Measurements from ENCODE around the gene ZNRF3.
"Not testable (repeated sequence)": the region's sequence is repeated elsewhere in the genome, so short reads cannot be mapped to it uniquely, and the experiment has no call there.

Gene ZNRF3

GRCh38 chr22:29016067-29016938 lies 132.9 kb downstream of the ZNRF3 start:
- DNase-seq: no peak

- DNase-seq: no peak
Measured at GRCh38 chr22:29018293-29019189, 135.2 kb downstream of the ZNRF3 start.

DNA sequence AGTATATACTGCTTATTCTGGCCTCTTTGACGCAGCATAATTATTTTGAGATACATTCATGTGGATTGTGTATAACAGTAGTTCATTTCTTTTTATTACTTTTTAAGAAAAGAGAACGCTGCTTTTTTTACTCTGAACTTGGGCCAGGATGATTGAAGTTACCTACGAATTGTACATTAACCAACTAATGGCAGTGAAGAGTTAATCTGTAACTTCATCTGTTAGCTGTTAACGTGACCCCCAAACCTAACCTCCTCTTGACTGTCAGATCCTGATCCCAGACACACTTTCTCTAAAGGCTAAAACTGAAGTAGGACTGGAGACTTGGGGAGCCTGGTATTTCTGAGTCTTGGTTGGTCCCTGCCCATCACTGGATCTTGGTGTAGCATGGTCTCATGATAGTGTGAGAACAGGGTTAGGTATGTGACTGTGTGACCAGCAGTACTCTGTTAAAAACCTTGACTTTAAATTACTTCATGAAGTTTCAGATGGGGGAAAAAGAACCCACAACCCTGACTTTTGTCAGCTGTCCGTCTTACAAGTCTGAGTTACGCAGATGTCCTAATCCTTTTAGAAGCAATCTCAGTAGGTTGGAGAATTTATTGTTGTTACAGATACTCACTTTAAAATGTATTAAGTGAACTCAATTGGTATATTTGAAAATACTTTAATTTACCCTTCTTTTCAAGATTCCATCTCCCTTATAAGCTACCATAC lies 138.9 kb downstream of the ZNRF3 start:
- DNase-seq: no peak

DNA sequence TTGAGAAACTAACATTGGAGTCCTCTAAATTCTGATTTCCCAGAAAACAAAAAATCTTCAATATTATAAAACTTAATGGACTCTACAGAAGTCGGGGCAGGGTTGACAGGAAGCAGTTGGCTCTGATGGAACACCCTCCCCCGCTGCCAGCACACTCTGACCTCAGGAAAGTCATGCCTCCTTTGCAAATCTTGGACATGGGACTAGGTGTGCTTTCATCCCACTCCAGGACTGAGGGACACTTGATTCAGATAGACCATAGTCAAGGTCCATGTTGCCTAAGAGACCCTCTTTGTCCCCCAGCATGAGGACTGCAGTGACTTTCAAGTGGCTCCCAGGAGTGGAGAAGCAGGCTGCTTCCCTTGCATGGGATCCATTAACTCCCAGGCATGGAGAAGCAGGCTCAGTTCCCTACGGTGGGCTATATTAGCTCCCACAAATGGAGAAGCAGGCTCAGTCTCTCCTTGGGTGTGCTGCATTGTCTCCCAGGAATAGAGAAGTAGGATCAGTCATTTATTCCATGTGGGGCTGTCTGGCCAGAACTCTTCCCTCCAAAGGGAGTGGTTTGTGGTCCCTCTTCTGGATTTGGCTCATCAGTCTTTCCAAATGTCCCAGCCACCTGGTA lies 139.9 kb downstream of the ZNRF3 start:
- no peak for DNase-seq

- no peak for DNase-seq
Measured at GRCh38 chr22:29026579-29026978, 143.2 kb downstream of the ZNRF3 start.

DNA sequence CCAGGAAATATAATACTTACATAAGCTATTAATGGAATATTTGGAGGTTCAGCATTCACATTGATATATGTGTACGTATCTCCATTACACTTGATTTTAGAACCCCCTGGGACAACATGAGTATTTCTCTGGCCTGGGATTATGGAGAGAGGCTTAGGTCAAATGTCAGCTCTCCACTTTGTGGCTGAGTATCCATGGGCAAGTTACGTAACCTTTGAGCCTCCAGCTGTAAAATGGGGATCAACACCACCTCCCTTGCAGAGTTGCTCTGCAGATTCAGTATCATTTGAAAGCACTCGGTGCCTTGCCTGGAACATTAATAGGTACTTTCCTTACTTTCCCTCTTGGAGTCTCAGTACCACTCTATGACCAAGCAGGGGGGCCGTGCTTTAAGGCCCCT lies 145.1 kb downstream of the ZNRF3 start:
- no peak for DNase-seq

- DNase-seq: no peak
Measured at GRCh38 chr22:29029202-29030000, 146.0 kb downstream of the ZNRF3 start.

- DNase-seq: peak; percentile 20
Measured at GRCh38 chr22:29030016-29030617, 146.7 kb downstream of the ZNRF3 start.

DNA sequence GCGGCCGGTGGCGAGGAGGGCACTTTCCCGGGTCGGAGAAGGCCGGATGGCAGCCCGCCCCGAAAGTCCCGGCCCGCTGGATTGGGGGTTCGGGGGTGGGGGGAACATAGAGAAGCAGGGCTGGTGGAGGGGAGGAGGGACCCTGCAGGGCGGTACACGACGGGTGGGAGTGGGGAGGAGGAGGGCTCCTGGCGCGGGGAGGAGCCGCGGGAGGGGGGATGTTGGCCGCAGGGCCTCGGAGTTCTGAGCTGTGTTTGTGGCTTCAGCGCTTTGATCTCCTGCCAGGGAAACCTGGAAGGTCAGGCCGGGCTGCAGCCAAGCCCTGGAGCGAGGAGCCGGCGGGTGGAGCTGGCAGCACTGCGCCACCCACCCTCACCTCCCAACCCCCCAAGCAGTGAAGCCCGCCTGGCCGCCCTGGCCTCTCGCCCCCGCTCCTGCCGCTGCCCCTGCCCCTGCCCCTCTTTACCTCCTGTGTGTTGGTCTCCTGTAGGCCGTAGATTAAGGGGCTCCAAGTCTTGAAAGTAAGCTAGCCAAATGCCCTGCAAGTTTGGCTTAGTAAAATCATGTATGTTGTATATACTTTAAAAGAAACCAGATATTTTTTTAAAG lies 147.3 kb downstream of the ZNRF3 start:
- peak; percentile 71 for DNase-seq

DNA sequence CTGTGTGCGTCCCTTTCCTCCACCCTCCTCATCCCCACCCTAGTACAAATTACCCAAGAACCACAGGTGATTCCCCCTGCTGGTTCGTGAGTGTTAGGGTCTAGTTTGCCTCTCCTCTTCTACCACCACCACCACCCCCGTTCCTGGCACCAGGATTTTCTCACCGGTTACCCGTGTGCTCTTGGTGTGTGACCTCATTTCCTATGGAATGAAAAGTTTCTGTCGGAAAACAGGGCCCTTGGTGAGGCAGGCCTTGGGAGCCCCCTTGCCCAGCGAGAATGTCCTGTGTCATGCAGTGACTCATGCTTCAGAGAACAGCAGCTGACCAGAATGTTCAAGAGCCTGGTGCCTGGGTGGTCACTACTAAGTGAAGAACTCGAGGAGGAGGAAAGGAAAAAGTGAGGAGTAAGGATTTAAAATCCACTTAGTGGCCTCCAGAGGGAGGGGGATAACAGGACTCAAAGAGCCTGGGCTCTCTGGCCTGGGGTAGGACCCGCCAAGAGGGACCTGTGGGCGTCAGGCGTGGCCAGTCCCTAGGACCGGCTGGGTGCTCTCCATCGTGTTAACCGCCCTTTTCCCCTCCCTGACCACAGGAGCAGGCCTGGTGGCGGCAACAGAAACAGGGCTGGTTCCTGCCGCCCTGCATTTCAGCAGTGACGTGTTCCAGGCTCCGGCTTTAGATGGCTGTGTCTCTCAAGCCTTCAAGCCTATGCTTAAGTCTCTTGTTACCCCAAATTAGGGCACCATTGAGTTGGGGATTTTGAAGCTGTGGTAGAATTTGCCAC lies 148.0 kb downstream of the ZNRF3 start:
- peak; percentile 72 for DNase-seq

GRCh38 chr22:29032014-29032475 lies 148.7 kb downstream of the ZNRF3 start:
- DNase-seq: no peak

DNA sequence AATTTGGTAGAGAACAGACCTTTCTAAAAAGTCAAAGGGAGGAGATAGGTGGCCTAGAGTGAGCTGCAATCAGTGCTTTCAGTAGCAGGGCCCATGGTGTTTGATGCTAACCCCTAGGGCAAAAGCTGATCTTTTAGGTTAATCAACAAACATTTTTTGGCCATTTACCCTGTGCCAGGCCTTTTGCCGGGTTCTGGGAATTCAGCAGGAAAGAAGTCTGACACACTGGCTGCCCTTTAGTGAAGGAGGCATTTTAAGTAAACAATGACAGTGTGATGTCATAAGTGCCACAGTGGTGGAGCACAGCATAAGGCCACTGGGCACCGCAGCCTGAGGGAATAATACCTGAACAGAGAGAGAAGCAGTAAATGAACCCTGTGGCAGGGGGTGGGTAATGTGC lies 149.2 kb downstream of the ZNRF3 start:
- no peak for DNase-seq

DNA sequence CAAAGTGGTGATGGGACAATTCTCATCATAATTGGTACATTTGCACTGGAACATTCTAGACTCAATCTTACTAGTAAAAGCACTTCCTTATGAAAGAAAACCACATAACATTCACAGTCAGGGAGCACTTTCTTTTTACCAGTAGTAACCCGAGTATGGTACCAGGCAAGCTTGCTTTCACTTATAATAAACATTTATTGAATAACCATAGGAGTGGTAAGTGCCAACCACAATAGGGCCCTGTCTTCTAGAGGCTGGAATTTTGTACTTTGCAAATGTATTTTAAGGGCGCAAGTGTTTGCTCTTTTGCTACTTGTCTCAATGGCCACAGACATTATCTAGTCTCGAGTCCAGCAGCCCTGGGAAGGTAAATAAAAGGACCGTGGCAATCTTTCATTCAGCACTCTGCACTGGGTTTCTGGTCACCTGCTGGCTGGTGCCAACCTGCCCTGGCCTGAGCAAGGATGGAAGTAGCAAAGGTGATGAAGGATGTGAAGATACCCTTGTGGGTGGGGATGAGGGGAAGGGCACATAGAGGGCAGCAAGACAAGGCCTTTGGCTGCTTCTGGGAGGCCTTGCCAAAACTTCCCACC lies 154.1 kb downstream of the ZNRF3 start:
- DNase-seq: no peak

- no peak for DNase-seq
Measured at GRCh38 chr22:29039148-29039547, 155.8 kb downstream of the ZNRF3 start.

DNA sequence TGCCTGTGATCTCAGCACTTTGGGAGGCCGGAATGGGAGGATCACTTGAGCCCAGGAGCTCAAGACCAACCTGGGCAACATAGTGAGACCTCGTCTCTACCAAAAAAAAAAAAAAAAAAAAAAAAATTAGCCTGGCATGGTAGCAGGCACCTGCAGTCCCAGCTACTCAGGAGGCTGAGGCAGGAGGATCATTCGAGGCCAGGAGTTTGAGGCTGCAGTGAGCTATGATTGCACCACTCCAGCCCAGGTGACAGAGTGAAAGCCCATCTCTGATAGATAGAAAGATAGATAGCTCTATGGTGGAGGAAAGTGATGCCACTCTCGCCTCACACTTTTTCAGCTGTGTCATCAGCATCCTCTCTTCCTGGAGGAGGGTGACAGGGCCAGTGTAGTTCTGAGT lies 156.3 kb downstream of the ZNRF3 start:
- not testable (repeated sequence) for DNase-seq

DNA sequence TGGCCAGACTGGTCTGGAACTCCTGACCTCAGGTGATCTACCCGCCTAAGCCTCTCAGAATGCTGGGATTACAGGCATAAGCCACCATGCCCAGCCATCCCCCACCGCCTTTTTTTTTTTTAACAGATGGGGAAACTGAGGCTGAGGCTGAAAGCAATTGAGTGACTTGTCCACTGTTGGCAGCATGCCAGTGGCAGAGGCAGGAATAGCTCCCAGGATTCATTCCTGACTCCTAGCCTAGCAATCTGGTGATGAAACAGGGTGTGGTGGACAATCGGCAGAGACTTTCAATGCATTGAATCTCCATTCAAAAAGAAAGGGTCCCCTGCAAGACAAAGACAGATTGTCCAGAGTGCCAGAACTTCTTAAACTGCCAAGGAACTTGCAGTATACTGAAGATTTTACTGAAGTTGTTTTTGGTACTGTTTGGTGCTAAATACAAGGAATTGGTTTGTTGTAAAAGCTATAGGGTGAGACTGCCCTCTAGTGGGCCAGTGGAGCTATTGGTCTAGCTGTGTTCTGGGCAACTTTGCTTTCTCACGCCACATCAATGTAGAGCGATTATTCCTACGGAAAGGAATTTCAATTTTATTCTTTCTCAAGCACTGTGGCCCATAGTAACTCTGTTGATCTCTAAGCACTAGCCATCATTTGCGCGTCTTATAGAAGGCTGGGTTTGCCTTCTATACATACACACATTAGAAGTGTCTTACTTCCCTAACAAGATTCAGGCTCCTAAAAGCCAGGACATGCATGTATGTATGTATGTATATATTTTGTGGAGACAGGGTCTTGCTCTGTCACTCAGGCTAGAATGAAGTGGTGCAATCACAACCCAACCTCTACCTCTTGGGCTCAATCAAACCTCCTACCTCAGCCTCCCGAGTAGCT lies 157.3 kb downstream of the ZNRF3 start:
- peak; percentile 26 for DNase-seq

DNA sequence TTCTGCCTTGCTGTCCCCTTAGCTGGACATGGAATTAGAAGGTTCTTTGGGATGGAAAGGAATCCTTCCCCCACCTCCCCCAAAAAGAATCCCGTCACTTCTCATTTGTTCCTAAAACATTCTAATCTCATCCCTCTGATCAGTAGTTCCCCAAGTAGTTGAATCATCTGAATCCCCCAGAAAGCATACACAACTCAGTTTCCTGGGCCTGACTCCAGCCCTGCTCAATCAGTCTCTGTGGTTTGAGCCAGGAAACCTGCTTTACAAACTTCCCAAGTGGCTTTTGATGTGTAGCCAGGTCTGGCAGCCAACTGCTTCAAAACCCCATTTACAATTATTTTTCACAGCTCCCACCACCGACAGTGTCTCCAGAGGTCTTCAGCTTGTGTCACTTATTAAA lies 158.0 kb downstream of the ZNRF3 start:
- DNase-seq: peak; percentile 37

- no peak for DNase-seq
Measured at GRCh38 chr22:29043906-29044575, 160.7 kb downstream of the ZNRF3 start.

All from NCI-H226 (cell line).